K562 (cell line): Measurements from ENCODE around the gene RDH5. TPM values are rescaled to one million over a fixed set of nuclear protein-coding genes. Genes with fewer than 3 reads are reported as not detected.

ENCODE experiments used
- ATF7 ChIP-seq: fragments of 450-650 bp; IDR thresholded peaks from 2 replicates; pipeline ENCODE4 v1.7.1; 2014; ENCODE audit warnings: mild to moderate bottlenecking, moderate library complexity
- BRD9 ChIP-seq: fragments of 450-650 bp; IDR thresholded peaks from 2 replicates; pipeline ENCODE4 v1.6.1; 2018; ENCODE audit warnings: low read depth; ENCODE audit not compliant: partially characterized antibody
- CBFB ChIP-seq: sonication (generic); formaldehyde crosslinking; IDR thresholded peaks from 2 replicates; pipeline ENCODE4 v1.4.0; 2020; ENCODE audit warnings: mild to moderate bottlenecking, missing genetic modification reagents
- CREB1 ChIP-seq, 2 experiments: sonication (generic) in 1 of 2; formaldehyde crosslinking in 1 of 2; IDR thresholded peaks; 2 replicates each; pipeline versions ENCODE4 v1.6.1 to v1.8.0; 2012 to 2022; ENCODE audit warnings: inconsistent platforms in 1 of 2, mild to moderate bottlenecking in 1 of 2, missing genetic modification reagents in 1 of 2, moderate library complexity in 1 of 2
- HMG20B ChIP-seq: fragments of 250-450 bp; sonication (Bioruptor Pico); IDR thresholded peaks from 2 replicates; pipeline ENCODE4 v1.5.0; 2021; ENCODE audit warnings: mild to moderate bottlenecking
- HNRNPLL ChIP-seq: fragments of 200-400 bp; formaldehyde crosslinking; IDR thresholded peaks from 2 replicates; pipeline ENCODE4 v1.6.1; 2017; ENCODE audit warnings: low read length, low read depth, mild to moderate bottlenecking; ENCODE audit not compliant: poor library complexity, severe bottlenecking
- MED1 ChIP-seq: sonication (generic); formaldehyde crosslinking; IDR thresholded peaks from 2 replicates; pipeline ENCODE4 v1.8.1; 2023; ENCODE audit warnings: missing genetic modification reagents, borderline replicate concordance
- SMARCE1 ChIP-seq: fragments of 450-650 bp; IDR thresholded peaks from 2 replicates; pipeline ENCODE4 v1.7.1; 2016; ENCODE audit warnings: mild to moderate bottlenecking
- TEAD2 ChIP-seq: fragments of 450-650 bp; IDR thresholded peaks from 2 replicates; pipeline ENCODE4 v1.6.1; 2016; ENCODE audit warnings: missing genetic modification characterization, control low read depth, missing compliant biosample characterization
- U2AF2 ChIP-seq: fragments of 200-400 bp; formaldehyde crosslinking; optimal IDR thresholded peaks from 2 replicates; pipeline ENCODE3; 2017; ENCODE audit warnings: low read depth, mild to moderate bottlenecking, low read length
- WHSC1 ChIP-seq: IDR thresholded peaks from one replicate; pipeline ENCODE4 v1.6.1; 2012; ENCODE audit warnings: low read length, control low read depth, inconsistent platforms
- ZC3H4 ChIP-seq: sonication (generic); formaldehyde crosslinking; IDR thresholded peaks from 2 replicates; pipeline ENCODE4 v1.9.0; 2021; ENCODE audit warnings: missing genetic modification reagents, borderline replicate concordance
- ZNF507 ChIP-seq: conservative IDR thresholded peaks from 2 replicates; pipeline ENCODE4 v1.6.1; 2017; ENCODE audit warnings: missing genetic modification characterization, missing compliant biosample characterization
- ZNF584 ChIP-seq: fragments of 200-800 bp; sonication (Bioruptor generic); IDR thresholded peaks from 2 replicates; pipeline ENCODE4 v1.6.1; 2016; ENCODE audit warnings: low read depth, mild to moderate bottlenecking, missing genetic modification characterization, missing compliant biosample characterization
- ZNF589 ChIP-seq: fragments of 200-800 bp; sonication (Bioruptor generic); IDR thresholded peaks from 2 replicates; pipeline ENCODE4 v1.6.1; 2016; ENCODE audit warnings: low read depth, missing genetic modification characterization, missing compliant biosample characterization
- ZNF696 ChIP-seq: fragments of 250-450 bp; sonication (Bioruptor Pico); conservative IDR thresholded peaks from 2 replicates; pipeline ENCODE4 v1.4.0; 2020; ENCODE audit warnings: mild to moderate bottlenecking, moderate library complexity
- polyA plus RNA-seq, 8 experiments: library from polyadenylated mRNA; depleted of rRNA in 4 of 8; stranded (reverse) in 5 of 8; unstranded in 3 of 8; fragments of >200 nt; fragmentation: Nextera tagmentation in 2 of 8; fragmentation: Illumina TruSeq in 1 of 8; extraction: Ambion mirVana in 2 of 8; extraction: Trizol in 1 of 8; gene quantifications; 2 replicates each; pipeline versions ENCODE4 v1.2.1 to v1.2.3, GENCODE V29; 2011 to 2014; ENCODE audit warnings: inconsistent platforms in 1 of 8, missing spikeins in 1 of 8
- total RNA-seq, 7 experiments: library from RNA; depleted of rRNA in 6 of 7; stranded (reverse); fragments of >200 nt in 6 of 7; fragmentation: Illumina TruSeq in 2 of 7; extraction: Trizol in 2 of 7; gene quantifications; 2 replicates each; pipeline versions ENCODE4 v1.2.1 to v1.2.3, GENCODE V29; 2011 to 2021; ENCODE audit warnings: low replicate concordance in 1 of 7
- TF ChIP-seq, protein P1 (sequence below): sonication (generic); formaldehyde crosslinking; IDR thresholded peaks from 2 replicates; pipeline ENCODE4 v1.8.0; 2022; ENCODE audit warnings: missing genetic modification reagents, mild to moderate bottlenecking, borderline replicate concordance
- TF ChIP-seq, protein P2 (sequence below): fragments of 450-650 bp; formaldehyde crosslinking; IDR thresholded peaks from 2 replicates; pipeline ENCODE4 v1.4.0; 2022; ENCODE audit warnings: mild to moderate bottlenecking, moderate library complexity
- TF ChIP-seq, protein P3 (sequence below): fragments of 450-650 bp; IDR thresholded peaks from 2 replicates; pipeline ENCODE4 v1.6.1; 2017; ENCODE audit warnings: antibody characterized with exemption
- TF ChIP-seq, protein P4 (sequence below): sonication (generic); formaldehyde crosslinking; IDR thresholded peaks from 2 replicates; pipeline ENCODE4 v1.9.0; 2022; ENCODE audit warnings: mild to moderate bottlenecking, missing genetic modification reagents
- TF ChIP-seq, protein P5 (sequence below): fragments of 250-450 bp; sonication (Bioruptor Pico); IDR thresholded peaks from 2 replicates; pipeline ENCODE4 v1.8.0; 2021; ENCODE audit warnings: borderline replicate concordance, mild to moderate bottlenecking, moderate library complexity; ENCODE audit not compliant: poor library complexity, severe bottlenecking

The RDH5 gene
- total and polyA plus RNA-seq, 9 of the 15 experiments (the other 6 are each of a cell fraction or from before 2014, with no cell fraction given): 0.28 to 2.0 (median 1.1) TPM; not detected in 1

DNA sequence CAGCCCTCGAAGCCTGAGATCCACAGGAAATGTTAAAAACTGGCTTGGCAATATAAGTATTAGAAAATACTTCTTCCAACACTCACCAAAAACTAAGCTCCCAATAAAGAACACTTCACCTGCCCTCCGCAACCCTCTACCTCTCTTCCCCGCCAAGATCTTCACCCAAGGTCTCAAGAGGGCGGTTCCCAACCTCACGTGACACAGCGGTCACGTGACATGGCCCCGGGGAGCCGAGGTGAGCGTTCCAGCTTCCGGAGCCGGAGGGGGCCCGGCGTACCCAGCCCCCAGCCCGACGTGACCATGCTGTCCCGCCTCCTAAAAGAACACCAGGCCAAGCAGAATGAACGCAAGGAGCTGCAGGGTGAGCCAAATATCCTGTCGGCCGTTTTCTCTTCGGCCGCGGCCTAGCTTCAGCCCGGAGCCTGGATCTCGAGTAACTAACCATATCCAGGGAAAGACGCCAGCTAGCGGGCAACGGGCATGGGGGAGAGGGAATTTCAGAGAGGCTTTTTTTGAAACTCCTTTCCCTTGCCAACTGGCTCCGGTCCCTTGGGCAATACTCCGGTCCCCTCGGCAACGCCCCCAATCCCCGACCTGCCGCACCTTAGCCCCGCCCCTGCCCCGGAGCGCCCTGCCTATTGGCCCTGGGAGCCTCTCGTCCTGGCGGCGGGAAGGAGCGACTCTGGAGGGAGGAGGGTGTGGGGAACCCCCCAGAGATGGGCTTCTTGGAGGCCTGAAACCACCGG is 4.2 kb upstream of the RDH5 start, which contains the start of gene BLOC1S1 (continued):
- TF ChIP-seq ZNF507 (tag): no peak
- TF ChIP-seq BRD9: no peak
- no peak for TF ChIP-seq CBFB
- TF ChIP-seq ZNF589: peak; percentile 41; the same call in 1 of the 2 replicates
- TF ChIP-seq, protein P1, sequence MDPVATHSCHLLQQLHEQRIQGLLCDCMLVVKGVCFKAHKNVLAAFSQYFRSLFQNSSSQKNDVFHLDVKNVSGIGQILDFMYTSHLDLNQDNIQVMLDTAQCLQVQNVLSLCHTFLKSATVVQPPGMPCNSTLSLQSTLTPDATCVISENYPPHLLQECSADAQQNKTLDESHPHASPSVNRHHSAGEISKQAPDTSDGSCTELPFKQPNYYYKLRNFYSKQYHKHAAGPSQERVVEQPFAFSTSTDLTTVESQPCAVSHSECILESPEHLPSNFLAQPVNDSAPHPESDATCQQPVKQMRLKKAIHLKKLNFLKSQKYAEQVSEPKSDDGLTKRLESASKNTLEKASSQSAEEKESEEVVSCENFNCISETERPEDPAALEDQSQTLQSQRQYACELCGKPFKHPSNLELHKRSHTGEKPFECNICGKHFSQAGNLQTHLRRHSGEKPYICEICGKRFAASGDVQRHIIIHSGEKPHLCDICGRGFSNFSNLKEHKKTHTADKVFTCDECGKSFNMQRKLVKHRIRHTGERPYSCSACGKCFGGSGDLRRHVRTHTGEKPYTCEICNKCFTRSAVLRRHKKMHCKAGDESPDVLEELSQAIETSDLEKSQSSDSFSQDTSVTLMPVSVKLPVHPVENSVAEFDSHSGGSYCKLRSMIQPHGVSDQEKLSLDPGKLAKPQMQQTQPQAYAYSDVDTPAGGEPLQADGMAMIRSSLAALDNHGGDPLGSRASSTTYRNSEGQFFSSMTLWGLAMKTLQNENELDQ (CRISPR knock-in tag): no peak
- TF ChIP-seq HMG20B (CRISPR knock-in tag): no peak
- peak; percentile 59 for TF ChIP-seq ATF7
- no peak for TF ChIP-seq ZNF696 (CRISPR knock-in tag)
- no peak for TF ChIP-seq WHSC1
- no peak for TF ChIP-seq ZNF584 (CRISPR knock-in tag)
- TF ChIP-seq, protein P2, sequence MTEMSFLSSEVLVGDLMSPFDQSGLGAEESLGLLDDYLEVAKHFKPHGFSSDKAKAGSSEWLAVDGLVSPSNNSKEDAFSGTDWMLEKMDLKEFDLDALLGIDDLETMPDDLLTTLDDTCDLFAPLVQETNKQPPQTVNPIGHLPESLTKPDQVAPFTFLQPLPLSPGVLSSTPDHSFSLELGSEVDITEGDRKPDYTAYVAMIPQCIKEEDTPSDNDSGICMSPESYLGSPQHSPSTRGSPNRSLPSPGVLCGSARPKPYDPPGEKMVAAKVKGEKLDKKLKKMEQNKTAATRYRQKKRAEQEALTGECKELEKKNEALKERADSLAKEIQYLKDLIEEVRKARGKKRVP (CRISPR knock-in tag): no peak
- no peak for TF ChIP-seq SMARCE1
- TF ChIP-seq HNRNPLL: no peak
- TF ChIP-seq CREB1 (IDR thresholded peaks at IDR 0.05): no peak
- TF ChIP-seq CREB1 (CRISPR knock-in tag; IDR thresholded peaks at IDR 0.05): peak; percentile 57; the same call in 1 of the 2 replicates
- TF ChIP-seq, protein P3, sequence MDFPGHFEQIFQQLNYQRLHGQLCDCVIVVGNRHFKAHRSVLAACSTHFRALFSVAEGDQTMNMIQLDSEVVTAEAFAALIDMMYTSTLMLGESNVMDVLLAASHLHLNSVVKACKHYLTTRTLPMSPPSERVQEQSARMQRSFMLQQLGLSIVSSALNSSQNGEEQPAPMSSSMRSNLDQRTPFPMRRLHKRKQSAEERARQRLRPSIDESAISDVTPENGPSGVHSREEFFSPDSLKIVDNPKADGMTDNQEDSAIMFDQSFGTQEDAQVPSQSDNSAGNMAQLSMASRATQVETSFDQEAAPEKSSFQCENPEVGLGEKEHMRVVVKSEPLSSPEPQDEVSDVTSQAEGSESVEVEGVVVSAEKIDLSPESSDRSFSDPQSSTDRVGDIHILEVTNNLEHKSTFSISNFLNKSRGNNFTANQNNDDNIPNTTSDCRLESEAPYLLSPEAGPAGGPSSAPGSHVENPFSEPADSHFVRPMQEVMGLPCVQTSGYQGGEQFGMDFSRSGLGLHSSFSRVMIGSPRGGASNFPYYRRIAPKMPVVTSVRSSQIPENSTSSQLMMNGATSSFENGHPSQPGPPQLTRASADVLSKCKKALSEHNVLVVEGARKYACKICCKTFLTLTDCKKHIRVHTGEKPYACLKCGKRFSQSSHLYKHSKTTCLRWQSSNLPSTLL: no peak
- no peak for TF ChIP-seq TEAD2 (tag)
- no peak for TF ChIP-seq MED1 (CRISPR knock-in tag)
- TF ChIP-seq, protein P4, sequence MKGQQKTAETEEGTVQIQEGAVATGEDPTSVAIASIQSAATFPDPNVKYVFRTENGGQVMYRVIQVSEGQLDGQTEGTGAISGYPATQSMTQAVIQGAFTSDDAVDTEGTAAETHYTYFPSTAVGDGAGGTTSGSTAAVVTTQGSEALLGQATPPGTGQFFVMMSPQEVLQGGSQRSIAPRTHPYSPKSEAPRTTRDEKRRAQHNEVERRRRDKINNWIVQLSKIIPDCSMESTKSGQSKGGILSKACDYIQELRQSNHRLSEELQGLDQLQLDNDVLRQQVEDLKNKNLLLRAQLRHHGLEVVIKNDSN: peak; percentile 99
- TF ChIP-seq U2AF2: no peak
- TF ChIP-seq ZC3H4 (CRISPR knock-in tag): no peak
- TF ChIP-seq, protein P5, sequence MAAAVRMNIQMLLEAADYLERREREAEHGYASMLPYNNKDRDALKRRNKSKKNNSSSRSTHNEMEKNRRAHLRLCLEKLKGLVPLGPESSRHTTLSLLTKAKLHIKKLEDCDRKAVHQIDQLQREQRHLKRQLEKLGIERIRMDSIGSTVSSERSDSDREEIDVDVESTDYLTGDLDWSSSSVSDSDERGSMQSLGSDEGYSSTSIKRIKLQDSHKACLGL (CRISPR knock-in tag): no peak
